ENCODE results near the gene HSPB9.
A peak's percentile ranks its signal among the peaks of the same experiment; 100 is the strongest.

HSPB9 gene

DNA sequence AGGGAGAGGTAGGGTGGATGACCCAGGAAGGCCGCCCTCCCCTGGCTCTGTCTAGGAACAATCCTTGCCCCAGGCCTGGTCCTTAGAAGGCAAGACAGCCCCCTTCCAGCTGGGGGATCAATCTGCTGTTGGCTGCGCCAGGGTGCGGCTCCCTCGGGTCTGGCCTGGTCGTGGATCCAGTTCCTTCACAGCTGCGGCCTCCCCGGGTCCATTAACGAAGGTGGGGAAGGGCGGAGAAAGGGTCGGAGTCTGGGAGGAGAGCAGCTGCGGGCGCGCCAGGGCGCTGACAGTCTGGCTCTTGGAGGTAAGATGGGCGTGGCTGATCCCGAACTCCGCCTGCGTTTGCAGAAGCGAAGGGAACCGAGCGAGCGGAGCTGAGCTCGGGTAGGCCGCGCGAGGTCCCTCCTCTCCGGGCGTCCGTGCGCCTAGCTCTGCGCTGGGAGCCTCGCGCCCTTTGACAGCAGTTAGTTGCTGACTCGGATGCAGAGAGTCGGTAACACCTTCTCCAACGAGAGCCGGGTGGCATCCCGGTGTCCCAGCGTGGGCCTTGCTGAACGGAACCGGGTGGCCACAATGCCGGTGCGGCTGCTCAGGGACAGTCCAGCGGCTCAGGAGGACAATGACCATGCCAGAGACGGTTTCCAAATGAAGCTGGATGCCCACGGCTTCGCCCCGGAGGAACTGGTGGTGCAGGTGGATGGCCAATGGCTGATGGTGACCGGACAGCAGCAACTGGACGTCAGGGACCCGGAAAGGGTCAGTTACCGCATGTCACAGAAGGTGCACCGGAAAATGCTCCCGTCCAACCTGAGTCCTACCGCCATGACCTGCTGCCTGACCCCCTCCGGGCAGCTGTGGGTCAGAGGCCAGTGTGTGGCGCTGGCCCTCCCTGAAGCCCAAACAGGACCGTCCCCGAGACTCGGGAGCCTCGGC lies at the start of gene HSPB9:
Gene HSPB9, plus strand, starts transcription at position 434 of the 933 bp plus-strand sequence. Its CDS starts 47 bp downstream, at position 481.
- DNase-seq (ENCODE audit: low read depth), result no peak

GRCh38 chr17:42075789-42076188 lies 46.8 kb upstream of the HSPB9 start:
- no peak for DNase-seq (ENCODE audit: low read depth)

DNA sequence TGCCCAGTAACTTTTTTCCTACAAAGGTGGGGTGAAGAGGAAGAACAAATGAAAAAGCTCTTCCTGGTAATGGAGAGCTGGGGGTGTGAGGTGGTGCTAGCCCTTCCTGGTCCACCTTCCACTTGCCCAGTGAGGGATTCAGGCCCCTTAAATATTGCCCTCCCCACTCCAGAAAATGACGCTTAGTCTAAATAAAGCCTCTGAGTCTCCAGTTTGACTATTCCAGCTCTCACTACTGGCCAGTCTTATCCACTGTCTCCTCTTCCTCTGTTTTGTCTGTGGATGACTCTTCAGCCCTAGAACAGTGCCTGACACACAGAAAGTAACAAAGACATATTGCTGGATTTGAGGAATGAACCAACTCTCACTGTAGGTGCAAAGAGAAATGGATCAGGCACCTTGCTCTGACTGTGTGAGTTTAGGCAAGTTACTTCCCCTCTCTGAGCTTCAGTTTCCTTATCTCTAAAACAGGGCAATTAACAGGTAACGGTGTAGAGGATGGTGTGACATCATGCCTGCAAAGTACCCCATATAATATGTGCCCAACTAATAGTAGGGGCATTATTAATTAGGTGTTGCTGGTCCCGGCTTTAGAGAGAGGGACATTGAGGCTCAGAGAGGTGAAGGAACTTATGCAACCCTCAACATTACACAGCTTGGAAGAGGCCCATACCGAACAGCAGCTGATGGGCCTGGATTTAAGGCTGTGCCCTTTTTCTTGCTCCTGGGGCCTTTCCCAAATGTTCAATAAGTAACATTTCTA lies 45.6 kb upstream of the HSPB9 start:
- DNase-seq (ENCODE audit: low read depth), result no peak

- no peak for DNase-seq (ENCODE audit: low read depth)
Observed at GRCh38 chr17:42077755-42078154, 44.8 kb upstream of the HSPB9 start.

- DNase-seq (ENCODE audit: low read depth), result no peak
Observed at GRCh38 chr17:42078396-42079043, 44.1 kb upstream of the HSPB9 start.

- no peak for DNase-seq (ENCODE audit: low read depth)
Observed at GRCh38 chr17:42079541-42079940, 43.1 kb upstream of the HSPB9 start.

DNA sequence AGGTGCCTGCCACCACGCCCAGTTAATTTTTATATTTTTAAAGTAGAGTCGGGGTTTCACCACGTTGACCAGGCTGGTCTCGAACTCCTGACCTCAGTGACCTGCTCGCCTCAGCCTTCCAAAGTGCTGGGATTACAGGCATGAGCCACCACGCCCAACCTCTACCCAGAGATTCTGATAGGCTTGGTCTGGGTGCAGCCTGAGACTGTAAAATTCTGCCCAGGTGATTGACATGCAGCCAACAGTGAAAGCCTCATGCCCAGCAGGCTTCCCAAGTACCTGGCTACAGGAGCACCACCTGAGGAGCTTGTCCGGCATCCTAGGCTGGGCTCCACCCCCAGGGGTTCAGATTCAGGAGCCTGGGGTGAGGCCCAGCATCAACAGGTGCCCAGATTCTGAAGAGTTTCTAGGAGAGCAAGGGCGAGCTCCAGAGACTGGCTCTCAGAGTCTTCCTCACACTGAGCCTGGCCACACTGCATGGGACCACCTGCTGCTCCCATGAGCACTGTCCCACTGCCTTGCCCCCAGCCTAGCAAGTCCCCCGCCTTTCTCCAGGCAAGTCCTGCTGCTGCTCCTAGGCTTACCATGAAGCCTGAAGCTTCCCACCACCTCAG lies 41.0 kb upstream of the HSPB9 start:
- DNase-seq (ENCODE audit: low read depth), result no peak

GRCh38 chr17:42087042-42087701 lies 35.4 kb upstream of the HSPB9 start:
- no peak for DNase-seq (ENCODE audit: low read depth)

- DNase-seq (ENCODE audit: low read depth), result no peak
Observed at GRCh38 chr17:42087736-42088705, 34.6 kb upstream of the HSPB9 start.

DNA sequence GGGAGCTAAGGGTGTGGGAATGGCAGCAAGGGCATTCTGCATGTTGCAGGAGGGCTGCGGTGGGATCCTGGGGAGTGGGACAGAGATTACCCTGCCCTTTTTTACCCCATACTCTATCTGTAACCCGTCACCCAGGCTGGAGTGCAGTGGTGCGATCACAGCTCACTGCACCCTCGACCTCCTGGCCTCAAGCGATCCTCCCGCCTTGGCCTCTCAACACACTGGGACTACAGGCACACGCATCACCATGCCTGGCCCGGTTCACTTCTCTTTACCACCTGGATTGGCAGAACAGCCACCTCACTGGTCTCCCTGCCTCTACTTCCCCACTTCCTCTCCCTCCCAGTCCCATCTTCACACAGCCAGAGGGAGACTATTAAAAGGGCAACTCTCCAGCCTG lies 33.9 kb upstream of the HSPB9 start:
- no peak for DNase-seq (ENCODE audit: low read depth)

DNA sequence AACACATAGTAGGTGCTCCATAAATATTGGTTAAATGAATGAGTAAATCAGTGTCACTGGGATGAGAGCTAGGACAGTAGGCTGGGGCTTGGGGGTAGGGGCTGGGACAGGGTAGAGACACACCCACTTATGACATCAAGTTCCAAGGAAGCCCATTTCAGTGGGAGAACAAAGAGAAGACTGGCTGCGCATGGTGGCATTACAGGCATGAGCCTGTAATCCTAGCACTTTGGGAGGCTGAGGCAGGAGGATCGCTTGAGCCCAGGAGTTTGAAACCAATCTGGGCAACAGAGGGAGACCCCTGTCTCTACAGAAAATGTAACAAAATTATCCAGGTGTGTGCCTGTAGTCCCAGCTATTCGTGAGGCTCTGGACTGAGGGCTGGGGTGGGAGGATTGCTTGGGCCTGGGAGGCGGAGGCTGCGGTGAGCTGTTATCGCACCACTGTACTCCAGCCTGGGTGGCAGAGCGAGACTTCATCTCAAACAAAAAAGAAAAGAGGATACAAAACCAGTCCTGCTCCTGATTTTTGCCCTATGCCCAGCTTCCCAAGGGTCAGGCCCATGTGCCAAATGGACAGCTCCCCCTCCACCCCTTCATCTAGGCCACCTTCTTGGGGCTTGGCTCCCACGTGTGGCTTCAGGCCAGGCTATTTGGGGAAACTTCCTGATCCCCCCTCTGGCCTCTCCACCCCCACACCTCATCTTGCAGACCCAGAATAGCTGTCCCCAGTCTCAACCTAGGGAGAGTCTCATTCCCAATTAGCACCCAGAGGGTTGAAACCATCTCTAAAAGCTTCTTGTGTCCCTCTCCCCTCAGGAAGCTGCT lies 31.4 kb upstream of the HSPB9 start:
- DNase-seq (ENCODE audit: low read depth), result no peak

GRCh38 chr17:42092939-42093338 lies 29.7 kb upstream of the HSPB9 start:
- DNase-seq (ENCODE audit: low read depth), result no peak

- DNase-seq (ENCODE audit: low read depth), result no peak
Observed at GRCh38 chr17:42094375-42095069, 28.1 kb upstream of the HSPB9 start.

- no peak for DNase-seq (ENCODE audit: low read depth)
Observed at GRCh38 chr17:42096360-42097111, 26.1 kb upstream of the HSPB9 start.

DNA sequence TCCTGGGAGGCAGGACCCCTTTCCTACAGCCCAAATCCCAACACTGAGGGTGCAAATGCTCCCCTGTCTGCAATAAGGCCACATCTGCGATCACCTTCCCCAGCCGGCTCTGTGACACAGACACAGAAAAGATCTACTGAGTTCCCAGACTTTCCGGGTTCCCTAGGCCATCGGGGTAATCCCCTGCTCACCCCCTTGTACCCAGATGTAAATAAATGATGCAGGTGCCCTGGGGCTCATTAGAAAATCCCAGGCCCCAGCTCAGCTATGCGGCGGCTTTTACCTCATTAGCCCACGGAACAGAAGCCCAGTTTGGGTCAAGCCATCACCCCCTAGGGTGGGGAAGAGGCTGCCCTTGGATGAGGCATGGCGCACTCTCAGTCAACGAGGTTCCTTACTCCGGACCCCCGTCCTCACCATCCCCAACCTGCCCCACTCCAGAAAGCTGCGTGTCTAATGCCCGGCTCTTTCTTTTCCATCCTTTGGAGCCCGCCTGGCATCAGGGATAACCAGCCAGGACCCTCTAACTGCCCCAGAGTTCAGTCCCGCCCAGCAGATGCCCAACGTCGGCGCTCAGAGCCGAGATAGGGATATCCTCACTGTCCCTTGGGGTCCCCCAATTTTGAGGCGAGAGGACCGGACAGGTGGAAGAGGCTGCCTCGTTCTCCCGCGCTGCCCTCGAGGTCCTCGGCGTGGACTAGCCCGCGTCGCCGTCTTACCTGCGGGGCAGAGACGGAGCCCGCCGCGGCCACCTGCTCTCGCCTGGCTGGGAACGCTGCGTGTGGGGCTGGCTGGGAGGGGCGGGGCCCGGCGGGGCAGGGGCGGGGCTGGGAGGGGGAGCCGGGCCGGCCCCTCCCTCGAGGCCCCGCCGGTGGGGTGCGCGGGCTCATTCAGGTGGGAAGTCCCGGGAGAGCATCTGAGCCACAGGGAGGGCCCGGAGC lies 24.6 kb upstream of the HSPB9 start, which contains the start of gene ZNF385C:
Gene ZNF385C, minus strand, starts transcription at position 783 of the 941 bp plus-strand sequence. CDS start 35,417 bp downstream, outside the sequence.
- DNase-seq (ENCODE audit: low read depth), result peak; percentile 42

GRCh38 chr17:42098730-42099399 lies 23.7 kb upstream of the HSPB9 start:
- DNase-seq (ENCODE audit: low read depth), result no peak
